ENCODE data around the gene LONRF2.

LONRF2 gene

GRCh38 chr2:100271210-100271609, 51.1 kb downstream of the LONRF2 start:
- Histone ChIP-seq H3K4me1 (ENCODE audit: control insufficient read depth, low read length) (peaks cover 16% of the 10 kb centered on the region), H3K4me3 (ENCODE audit: low read length) (no peak overlapping the region), H3K4me2 (ENCODE audit: low read length) (no peak overlapping the region), H3K27me3 (ENCODE audit: control insufficient read depth, low read length) (no peaks in the 10 kb centered on the region), H3K79me2 (ENCODE audit: control insufficient read depth, low read length) (no peaks in the 10 kb centered on the region), H3K9me2 (replicated peaks; ENCODE audit: control insufficient read depth, low read length) (no peaks in the 10 kb centered on the region), H3F3A (ENCODE audit: control insufficient read depth, insufficient read depth) (no peaks in the 10 kb centered on the region), H4K20me1 (ENCODE audit: control insufficient read depth, insufficient read depth, low read depth, low read length) (no peaks in the 10 kb centered on the region), H3K27ac (ENCODE audit: low read depth, low read length) (no peak overlapping the region), H3K36me3 (ENCODE audit: control insufficient read depth, low read length) (no peaks in the 10 kb centered on the region), H3K9me3 (ENCODE audit: control insufficient read depth, insufficient read depth, low read length) (peaks cover 3% of the 10 kb centered on the region; the same call in 1 of the 2 replicates)
- TF ChIP-seq CTCF (IDR thresholded peaks at IDR 0.05; ENCODE audit: low read depth, low read length, poor library complexity, severe bottlenecking), result no peak
- no peak for TF ChIP-seq EZH2phosphoT487 (IDR thresholded peaks at IDR 0.05; ENCODE audit: borderline replicate concordance, low read length)

- H3K4me1 ChIP-seq (ENCODE audit: control insufficient read depth, low read length), result peaks cover 16% of the 10 kb centered on the region
- TF ChIP-seq EZH2phosphoT487 (IDR thresholded peaks at IDR 0.05; ENCODE audit: borderline replicate concordance, low read length) (no peak), CTCF (IDR thresholded peaks at IDR 0.05; ENCODE audit: low read depth, low read length, poor library complexity, severe bottlenecking) (no peak)
- no peak overlapping the region for H3K27ac ChIP-seq (ENCODE audit: low read depth, low read length)
- H4K20me1 ChIP-seq (ENCODE audit: control insufficient read depth, insufficient read depth, low read depth, low read length), result no peaks in the 10 kb centered on the region
- no peaks in the 10 kb centered on the region for H3K36me3 ChIP-seq (ENCODE audit: control insufficient read depth, low read length)
- H3K4me2 ChIP-seq (ENCODE audit: low read length), result no peak overlapping the region
- H3K27me3 ChIP-seq (ENCODE audit: control insufficient read depth, low read length), result no peaks in the 10 kb centered on the region
- no peak overlapping the region for H3K4me3 ChIP-seq (ENCODE audit: low read length)
- peaks cover 3% of the 10 kb centered on the region; the same call in 1 of the 2 replicates for H3K9me3 ChIP-seq (ENCODE audit: control insufficient read depth, insufficient read depth, low read length)
- no peaks in the 10 kb centered on the region for H3K9me2 ChIP-seq (replicated peaks; ENCODE audit: control insufficient read depth, low read length)
- H3K79me2 ChIP-seq (ENCODE audit: control insufficient read depth, low read length), result no peaks in the 10 kb centered on the region
- H3F3A ChIP-seq (ENCODE audit: control insufficient read depth, insufficient read depth), result no peaks in the 10 kb centered on the region
Measured at GRCh38 chr2:100270381-100271146, 51.7 kb downstream of the LONRF2 start.

GRCh38 chr2:100269889-100270288, 52.4 kb downstream of the LONRF2 start:
- Histone ChIP-seq H3F3A (ENCODE audit: control insufficient read depth, insufficient read depth) (no peaks in the 10 kb centered on the region), H3K4me1 (ENCODE audit: control insufficient read depth, low read length) (peaks cover 16% of the 10 kb centered on the region), H3K36me3 (ENCODE audit: control insufficient read depth, low read length) (no peaks in the 10 kb centered on the region), H3K9me3 (ENCODE audit: control insufficient read depth, insufficient read depth, low read length) (peaks cover 3% of the 10 kb centered on the region; the same call in 1 of the 2 replicates), H3K27ac (ENCODE audit: low read depth, low read length) (no peak overlapping the region), H3K27me3 (ENCODE audit: control insufficient read depth, low read length) (no peaks in the 10 kb centered on the region), H3K79me2 (ENCODE audit: control insufficient read depth, low read length) (no peaks in the 10 kb centered on the region), H3K4me3 (ENCODE audit: low read length) (no peak overlapping the region), H3K9me2 (replicated peaks; ENCODE audit: control insufficient read depth, low read length) (no peaks in the 10 kb centered on the region), H3K4me2 (ENCODE audit: low read length) (no peak overlapping the region), H4K20me1 (ENCODE audit: control insufficient read depth, insufficient read depth, low read depth, low read length) (no peaks in the 10 kb centered on the region)
- no peak for TF ChIP-seq EZH2phosphoT487 (IDR thresholded peaks at IDR 0.05; ENCODE audit: borderline replicate concordance, low read length)
- TF ChIP-seq CTCF (IDR thresholded peaks at IDR 0.05; ENCODE audit: low read depth, low read length, poor library complexity, severe bottlenecking), result no peak

All from DOHH2 (cell line).